Cortex of kidney (tissue), 1 donor: ENCODE data around the gene MAN2A1.
A peak's percentile ranks its signal among the peaks of the same experiment; 100 is the strongest.

ENCODE experiments used
- DNase-seq: peaks from one replicate; lab custom pipeline; 2025; lab: John Stamatoyannopoulos, UW

MAN2A1 gene

GRCh38 chr5:109682383-109682782 lies 7.3 kb upstream of the MAN2A1 start:
- no peak for DNase-seq

- DNase-seq, result no peak
Measured at GRCh38 chr5:109685916-109686315, 3.8 kb upstream of the MAN2A1 start.

- no peak for DNase-seq
Measured at GRCh38 chr5:109688630-109688969, 1.1 kb upstream of the MAN2A1 start.

DNA sequence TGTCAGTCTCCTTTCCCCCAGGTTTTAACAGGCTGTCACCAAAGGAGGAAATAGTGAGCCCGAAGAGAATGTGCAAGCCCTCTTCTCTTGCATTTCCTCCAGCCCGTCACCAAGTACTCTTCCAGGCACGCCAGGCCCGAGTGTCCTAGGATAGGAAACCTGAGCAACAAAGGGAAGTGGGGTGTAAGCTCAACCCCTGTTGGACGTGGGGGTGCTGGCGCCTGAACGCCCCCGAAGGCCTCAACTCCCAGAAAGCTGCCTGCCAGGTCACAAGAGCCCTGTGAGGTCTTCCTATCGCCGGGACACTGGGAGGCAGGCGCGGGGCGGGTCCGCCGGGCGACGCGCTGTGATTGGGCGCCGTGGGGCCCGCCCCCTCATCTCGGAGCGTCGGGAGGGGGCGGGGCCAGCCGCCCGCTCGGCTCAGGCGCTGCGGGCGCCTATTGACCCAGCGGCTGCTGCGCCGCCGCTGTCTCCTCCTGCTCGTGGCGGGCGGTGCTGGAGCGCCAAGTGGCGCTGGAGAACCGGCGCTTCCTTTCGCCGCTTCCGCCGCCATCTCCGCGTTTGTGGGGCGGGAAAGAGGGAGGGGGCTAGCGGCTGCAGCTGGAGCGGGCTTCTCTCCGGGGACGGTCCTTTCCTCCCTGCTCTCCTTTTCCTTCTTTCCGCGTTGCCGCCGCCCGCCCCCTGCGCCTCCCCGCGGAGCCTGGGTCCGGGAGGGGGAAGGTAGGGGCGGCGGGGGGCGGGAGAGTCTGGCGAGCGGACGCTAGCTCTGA lies 572 bp upstream of the MAN2A1 start:
- peak; percentile 16 for DNase-seq

GRCh38 chr5:109690242-109690974 lies 681 bp downstream of the MAN2A1 start:
- DNase-seq, result no peak

DNA sequence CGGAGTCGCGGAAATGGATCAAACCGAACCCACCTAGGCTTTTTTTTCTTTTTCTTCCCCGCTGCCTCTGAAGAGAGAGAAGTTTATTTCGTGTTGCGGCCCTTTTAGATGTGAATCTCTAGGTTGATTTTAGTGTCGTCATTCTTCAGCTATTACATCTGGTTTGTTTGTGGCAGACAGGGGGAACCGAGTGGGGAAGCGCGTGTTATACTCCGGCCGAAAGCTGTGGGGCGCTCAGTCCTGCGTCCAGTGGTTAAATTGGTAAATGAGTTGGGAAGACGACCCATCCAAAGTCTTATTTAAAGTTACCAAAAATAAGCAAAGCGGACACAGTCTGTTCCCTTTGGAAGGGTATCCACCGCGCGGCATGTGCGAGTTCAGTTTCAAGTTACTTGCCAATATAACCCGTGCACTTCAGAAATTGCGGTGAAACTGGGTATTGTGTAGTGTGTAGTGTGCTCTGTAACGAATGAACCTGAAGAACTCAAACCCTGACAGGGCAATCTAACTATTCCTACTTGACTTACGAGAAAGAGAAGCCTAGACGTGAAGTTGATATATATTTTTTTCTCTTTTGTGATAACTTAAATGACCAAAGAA lies 1.3 kb downstream of the MAN2A1 start:
- DNase-seq, result no peak

GRCh38 chr5:109691996-109692395 lies 2.3 kb downstream of the MAN2A1 start:
- DNase-seq, result no peak

- no peak for DNase-seq
Measured at GRCh38 chr5:109692852-109693251, 3.1 kb downstream of the MAN2A1 start.

- no peak for DNase-seq
Measured at GRCh38 chr5:109693535-109694400, 4.0 kb downstream of the MAN2A1 start.

GRCh38 chr5:109694451-109694891 lies 4.7 kb downstream of the MAN2A1 start:
- DNase-seq, result no peak

DNA sequence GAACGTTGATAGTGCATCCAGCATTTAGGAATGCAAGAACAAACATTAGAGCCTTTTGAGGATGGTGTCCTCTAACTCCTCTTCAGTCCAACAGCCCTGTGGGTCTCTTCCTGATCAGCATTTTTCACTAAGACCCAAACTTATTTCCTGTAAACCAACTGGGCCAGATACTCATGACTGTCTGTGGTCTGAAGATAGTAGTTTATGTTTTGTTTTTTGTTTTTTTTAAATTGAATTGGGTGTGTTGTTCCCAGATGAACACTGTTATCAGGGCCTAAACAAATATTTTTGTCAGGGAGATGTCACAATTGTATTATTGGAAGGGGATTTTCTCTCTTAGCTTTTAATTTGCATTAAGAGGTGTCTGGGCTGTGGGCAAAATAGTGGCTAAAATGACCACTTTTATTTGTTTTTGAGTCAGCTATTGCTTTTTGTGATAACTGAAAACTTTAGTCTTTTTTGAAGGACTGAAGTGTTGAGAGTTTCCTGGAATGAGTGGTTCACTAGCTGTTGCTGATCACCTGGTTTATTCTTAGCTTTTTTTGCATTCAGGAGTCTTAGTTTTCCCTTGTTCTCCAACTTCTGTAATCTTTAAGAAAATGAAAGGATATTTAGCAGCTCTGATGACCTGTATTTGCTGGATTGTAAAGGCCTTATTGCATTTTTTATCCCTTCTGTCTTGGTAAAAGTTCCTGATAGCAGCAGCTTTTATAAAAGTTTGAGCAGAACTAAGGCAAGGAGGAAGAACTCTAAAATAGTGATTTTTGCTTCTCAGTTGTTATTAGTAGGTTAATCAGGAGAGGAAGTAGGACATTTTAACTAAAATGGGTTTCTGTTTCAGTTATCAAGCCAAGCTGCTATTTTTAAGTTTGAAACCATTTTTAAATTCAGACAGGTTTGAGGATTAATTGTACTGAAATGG lies 5.5 kb downstream of the MAN2A1 start:
- no peak for DNase-seq

DNA sequence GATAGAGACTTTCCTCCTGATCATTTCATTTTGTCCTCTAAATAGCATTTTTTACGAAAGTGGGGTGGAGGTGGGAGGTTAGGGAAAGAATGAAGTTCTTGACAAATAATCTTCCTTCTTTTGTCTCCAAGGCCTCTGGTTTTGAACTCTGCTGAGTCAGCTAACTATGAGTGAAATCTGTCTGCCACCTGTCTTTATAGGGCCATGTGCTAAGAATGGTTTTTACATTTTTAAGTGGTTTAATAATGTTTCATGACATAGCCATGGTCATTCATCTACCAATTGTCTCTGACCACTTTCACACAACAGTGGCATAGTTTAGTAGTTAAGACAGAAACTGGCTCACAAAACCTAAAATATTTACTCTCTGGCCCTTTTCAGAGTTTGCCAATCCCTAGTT lies 7.6 kb downstream of the MAN2A1 start:
- DNase-seq, result no peak

DNA sequence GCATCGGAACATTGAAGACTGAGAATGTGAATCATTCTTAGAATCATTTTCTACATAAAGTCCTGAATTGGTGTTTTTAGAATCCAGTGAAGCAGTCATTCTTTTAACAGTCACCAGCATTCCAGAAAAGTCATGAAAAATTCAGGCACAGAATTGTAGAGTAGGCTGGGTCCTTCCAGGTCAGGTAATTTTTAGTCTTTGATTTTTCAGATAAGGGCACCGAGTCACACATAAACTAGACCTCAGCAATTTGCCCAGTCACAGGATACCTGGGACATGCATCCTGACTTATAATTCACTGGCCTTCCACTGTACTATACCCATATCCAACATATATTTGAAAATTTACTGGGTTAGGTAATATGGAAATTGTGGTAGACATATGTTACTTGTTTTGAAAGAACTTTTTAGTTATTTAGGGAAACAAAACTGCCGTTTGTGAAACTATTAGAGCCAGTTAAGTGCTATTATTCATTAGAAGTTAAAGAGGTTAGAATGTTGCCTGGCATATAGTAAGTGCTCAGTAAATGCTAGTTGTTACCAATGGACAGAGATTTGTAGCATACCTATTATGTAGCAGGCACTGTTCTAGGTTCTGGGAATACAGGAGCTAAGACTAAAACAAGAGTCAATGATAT lies 10.9 kb downstream of the MAN2A1 start:
- no peak for DNase-seq

- DNase-seq, result no peak
Measured at GRCh38 chr5:109701252-109701651, 11.5 kb downstream of the MAN2A1 start.

DNA sequence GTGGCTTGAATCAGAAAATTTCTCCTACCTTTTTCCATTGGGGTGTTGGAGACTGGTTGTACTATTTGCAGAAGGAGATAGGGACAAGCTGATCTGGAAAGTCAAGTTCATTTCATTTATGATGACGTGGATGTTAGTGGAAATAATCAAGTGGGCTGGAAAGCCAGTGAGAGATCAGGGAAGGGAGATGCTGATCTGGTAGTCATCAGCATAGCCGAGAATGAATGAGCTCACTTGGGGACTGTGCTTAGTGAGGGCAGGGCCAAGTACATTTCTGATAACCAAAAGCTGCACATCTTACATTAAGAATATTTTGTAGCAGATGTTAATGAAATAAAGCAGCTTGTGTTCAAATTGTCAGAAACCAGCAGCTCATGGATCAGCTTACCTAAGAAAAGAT lies 12.1 kb downstream of the MAN2A1 start:
- DNase-seq, result no peak

DNA sequence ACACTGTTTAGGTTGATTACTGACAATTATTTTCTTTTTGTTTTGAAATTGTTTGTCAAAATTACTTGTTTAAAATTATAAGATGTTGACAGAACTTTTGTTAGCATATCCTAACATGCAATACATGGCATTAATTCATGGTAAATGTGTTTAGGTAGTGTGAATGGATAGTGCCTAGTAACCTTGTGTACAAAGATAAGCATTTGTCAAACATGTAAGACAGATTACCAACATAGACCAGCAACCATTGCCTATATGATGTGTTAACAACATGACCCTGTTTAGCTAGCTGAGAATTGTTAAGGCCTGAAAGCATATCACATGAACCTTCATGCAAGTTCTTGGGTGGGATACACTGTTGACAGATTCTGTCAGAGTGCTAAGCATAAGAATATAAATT lies 13.4 kb downstream of the MAN2A1 start:
- no peak for DNase-seq

- DNase-seq, result no peak
Measured at GRCh38 chr5:109703829-109704228, 14.1 kb downstream of the MAN2A1 start.

GRCh38 chr5:109704282-109704952 lies 14.7 kb downstream of the MAN2A1 start:
- no peak for DNase-seq

DNA sequence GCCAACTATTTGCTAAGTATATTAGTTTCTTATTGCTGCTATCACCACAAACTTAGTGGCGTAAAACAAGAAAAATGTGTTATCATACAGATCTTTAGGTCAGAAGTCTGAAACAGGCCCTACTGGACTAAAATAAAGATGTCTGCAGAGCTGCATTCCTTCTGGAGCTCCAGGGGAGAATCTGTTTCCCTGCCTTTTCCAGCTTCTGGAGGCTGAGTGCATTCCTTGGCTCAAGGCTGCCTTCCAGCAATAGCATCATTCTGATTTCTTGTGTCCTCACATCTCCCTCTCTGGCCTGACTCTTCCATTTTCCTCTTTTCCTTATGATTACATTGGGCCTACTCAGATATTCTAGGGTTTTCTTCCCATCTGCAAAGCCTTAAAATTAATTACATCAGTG lies 15.9 kb downstream of the MAN2A1 start:
- DNase-seq, result no peak

- DNase-seq, result no peak
Measured at GRCh38 chr5:109706095-109706494, 16.4 kb downstream of the MAN2A1 start.
